ENCODE results near the gene FPR2. TPM values are rescaled to one million over a fixed set of nuclear protein-coding genes. Genes with fewer than 3 reads are reported as not detected.
"Not testable (repeated sequence)": the region's sequence is repeated elsewhere in the genome, so short reads cannot be mapped to it uniquely, and the experiment has no call there.

Gene FPR2
- total RNA-seq, 1 donor from 2014 or later = 0.95 TPM

DNA sequence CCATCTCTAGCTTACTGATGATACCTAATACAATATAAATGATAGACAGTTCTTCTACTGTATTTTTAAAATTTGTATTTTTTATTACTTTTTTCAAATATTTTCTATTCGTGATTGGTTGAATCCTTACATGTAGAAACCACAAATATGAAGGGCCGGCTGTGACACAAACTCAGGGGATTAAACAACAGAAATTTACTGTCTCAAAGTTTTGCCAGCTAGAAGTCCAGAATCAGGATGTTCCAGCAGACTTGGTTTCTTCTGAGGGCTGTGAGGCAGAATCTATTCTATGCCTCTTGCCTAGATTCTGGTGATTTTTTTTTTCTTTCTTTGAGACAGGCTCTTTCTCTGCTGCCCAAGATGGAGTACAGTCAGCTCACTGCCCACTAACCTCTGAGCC, 23.1 kb upstream of the FPR2 start:
- intact Hi-C loops (cut with DNase I) = no loop called here
- no peak for ATAC-seq
- no peak for DNase-seq (ENCODE audit: missing footprints)

GRCh38 chr19:51738523-51738922, 22.5 kb upstream of the FPR2 start:
- intact Hi-C loops (cut with DNase I); DNase-seq (ENCODE audit: missing footprints); ATAC-seq: not testable (repeated sequence)

GRCh38 chr19:51739466-51740213, 21.3 kb upstream of the FPR2 start:
- ATAC-seq (no peak), DNase-seq (ENCODE audit: missing footprints) (no peak)
- intact Hi-C loops (cut with DNase I) = no loop called here

DNA sequence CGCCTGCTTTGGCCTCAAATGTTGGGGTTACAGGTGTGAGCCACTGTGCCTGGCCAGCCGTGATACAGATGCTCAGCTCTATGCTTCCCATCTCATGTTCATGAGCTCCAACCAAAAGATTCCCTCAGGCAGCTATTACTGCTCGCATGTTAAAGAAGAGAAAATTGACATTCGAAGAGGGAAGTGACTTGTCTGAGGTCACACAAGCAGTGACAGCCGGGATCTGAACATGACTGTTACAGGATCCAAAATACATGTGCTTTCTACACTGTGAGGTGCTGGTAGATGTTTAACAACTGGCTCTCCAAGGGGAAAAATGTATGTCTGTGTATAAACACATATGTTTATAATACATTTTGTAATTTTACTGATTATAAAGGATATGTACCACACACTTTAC, 20.6 kb upstream of the FPR2 start:
- intact Hi-C loops (cut with DNase I) = no loop called here
- ATAC-seq (no peak), DNase-seq (ENCODE audit: missing footprints) (no peak)

DNA sequence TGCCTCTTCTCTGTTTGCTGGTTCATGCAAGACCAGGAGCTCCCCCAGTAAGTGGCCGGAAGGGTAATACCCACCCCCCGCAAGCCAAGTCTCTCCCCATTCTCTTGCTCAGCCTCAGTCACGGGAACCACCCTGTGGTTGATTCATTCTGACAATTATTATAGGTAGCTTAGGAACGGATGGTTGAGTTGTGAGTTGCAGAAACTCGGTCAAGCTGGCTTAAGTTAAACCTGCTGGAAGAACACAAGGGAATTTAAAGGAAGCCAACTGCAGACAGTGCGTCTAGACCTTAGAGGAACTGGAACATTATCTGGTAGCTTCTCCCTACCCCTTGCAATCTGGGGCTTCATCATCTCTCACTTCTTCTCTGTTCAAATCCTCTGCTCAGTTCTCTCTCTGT, 18.2 kb upstream of the FPR2 start:
- DNase-seq (ENCODE audit: missing footprints) (no peak), ATAC-seq (no peak)
- intact Hi-C loops (cut with DNase I) = no loop called here

DNA sequence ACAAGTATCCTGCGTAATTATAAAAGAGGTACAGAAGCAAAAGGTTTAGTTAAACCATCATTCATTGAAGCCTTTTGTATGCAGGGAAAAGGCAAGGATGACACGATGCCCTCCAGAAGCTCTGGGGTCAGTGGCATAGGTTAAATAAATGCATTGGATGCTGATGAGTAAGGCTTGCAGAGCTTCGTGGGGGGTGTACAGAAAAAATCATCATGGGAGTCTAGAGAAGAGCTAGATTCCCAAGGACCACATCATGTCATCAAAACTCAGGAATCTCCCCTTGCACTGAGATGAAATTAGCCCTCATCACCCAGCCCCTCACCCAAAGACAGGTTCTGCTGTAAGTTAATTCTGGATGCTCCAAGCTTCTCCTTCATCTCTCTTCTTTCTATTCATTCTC, 17.6 kb upstream of the FPR2 start:
- DNase-seq (ENCODE audit: missing footprints) = no peak
- no peak for ATAC-seq
- intact Hi-C loops (cut with DNase I) = no loop called here

DNA sequence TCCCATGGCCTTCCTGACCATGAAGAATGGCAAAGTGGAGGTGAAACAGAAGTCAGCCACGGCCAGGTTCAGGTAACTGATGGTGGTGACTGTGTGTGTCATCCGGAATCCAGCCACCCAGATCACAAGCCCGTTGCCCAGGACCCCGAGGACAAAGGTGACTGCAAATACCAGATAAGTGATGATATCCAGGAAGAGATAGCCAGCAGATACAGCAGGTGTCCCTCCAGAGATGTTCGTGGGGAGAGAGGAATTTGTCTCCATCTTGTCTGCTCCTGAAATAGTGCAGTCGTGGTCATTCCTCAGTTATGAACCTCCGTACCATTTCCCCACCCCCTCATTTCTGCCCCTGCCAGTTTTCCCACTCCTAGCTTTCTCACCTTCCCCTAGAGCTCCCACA, 14.2 kb upstream of the FPR2 start:
- intact Hi-C loops (cut with DNase I) = no loop called here
- ATAC-seq (no peak), DNase-seq (ENCODE audit: missing footprints) (no peak)

DNA sequence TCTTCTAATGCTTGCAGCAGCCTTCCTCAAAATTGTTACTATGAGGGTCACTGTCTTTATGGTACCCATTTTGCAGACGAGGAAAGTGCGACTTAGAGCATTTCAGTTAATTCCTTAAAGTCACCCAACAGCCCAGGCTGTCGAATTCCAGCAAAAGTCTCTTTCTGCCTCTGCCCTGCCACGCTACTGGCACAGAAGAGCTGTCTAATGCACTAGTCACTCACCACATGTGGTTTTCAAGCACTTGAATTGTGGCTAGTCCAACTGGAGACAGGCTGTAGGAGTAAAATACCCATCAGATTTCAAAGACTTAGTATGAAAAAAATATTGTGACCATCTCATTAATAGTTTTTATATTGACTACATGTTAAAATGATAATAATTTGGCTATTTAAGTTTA, 11.0 kb upstream of the FPR2 start:
- DNase-seq (ENCODE audit: missing footprints) = no peak
- intact Hi-C loops (cut with DNase I) = no loop called here
- ATAC-seq = no peak

DNA sequence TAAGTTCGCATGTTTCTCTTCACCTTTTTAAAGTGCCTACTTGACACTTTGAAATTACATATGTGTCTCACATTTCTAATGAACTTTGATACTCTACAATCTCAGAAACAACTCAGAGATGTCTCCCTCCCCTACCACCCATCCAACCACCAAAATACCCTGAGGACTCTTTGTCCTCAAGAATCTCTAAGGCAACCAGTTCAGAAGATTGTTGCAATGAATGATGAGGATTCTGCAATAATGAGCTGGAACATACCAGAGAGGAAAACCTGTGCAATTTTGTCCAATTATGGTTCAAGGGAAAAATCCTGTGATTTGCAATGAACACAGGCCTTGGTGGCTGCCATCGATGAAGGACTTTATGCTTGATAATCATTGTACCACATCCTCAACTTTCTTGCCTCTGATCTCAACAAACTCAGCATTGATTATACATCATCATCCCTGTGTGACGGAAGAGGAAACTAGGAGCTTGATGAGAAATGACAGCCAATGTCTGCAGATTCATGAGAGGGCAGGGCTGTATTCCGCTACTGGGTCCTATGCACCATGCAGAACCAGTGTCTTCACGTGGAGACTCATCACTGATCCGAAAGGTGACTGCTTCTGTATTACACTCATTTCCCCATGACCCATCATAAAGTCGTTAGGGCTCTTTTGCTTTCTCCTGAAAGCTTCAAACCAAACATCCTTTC, 10.4 kb upstream of the FPR2 start:
- intact Hi-C loops (cut with DNase I) = no loop called here
- no peak for ATAC-seq
- DNase-seq (ENCODE audit: missing footprints) = no peak

GRCh38 chr19:51751655-51752054, 9.3 kb upstream of the FPR2 start, which contains the start of gene FPR1:
FPR1 (minus strand) TSS chr19:51751878; CDS start chr19:51746994, 4,884 bp downstream.
- peak; percentile 69 for ATAC-seq
- intact Hi-C loops (cut with DNase I) = no loop called here
- DNase-seq (ENCODE audit: missing footprints) = no peak

GRCh38 chr19:51754109-51754508, 6.9 kb upstream of the FPR2 start:
- ATAC-seq (no peak), DNase-seq (ENCODE audit: missing footprints) (no peak)
- intact Hi-C loops (cut with DNase I) = no loop called here

GRCh38 chr19:51754770-51755169, 6.2 kb upstream of the FPR2 start:
- no peak for ATAC-seq
- no peak for DNase-seq (ENCODE audit: missing footprints)
- intact Hi-C loops (cut with DNase I) = no loop called here

DNA sequence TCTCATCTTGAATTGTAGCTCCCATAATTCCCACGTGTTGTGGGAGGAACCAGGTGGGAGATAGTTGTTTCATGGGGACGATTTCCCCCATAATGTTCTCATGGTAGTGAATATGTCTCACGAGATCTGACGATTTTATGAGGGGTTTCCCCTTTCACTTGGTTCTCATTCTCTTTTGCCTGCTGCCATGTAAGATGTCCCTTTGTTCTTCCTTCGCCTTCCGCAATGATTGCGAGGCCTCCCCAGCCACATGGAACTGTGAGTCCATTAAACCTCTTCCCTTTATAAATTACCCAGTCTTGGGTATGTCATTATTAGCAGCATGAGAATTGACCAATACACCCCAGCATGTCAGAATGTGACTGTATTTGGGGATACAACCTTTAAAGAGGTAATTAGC, 5.4 kb upstream of the FPR2 start:
- DNase-seq (ENCODE audit: missing footprints) (no peak), ATAC-seq (no peak)

DNA sequence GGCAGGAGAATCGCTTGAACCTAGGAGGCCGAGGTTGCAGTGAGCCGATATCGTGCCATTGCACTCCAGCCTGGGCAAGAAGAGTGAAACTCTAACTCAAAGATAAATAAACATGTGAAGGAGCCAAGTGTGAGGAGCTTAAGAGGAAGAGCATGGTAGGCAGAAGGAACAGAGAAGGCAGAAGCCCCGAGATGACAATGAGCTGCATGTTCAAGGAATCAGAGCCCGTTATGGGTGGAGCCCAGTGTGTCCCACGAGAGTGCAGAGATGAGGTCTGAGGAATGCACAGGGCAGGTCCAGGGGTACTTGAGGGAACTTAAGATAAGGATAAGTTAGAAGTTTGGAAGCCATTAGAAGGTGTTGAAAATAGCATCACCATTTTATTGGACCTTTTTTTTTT, 716 bp downstream of the FPR2 start:
- ATAC-seq (no peak), DNase-seq (ENCODE audit: missing footprints) (no peak)
- intact Hi-C loops (cut with DNase I) = no loop called here

More for the DNA sequence above, 5.4 kb upstream of the FPR2 start:
- intact Hi-C loops (cut with DNase I) = no loop called here

DNA sequence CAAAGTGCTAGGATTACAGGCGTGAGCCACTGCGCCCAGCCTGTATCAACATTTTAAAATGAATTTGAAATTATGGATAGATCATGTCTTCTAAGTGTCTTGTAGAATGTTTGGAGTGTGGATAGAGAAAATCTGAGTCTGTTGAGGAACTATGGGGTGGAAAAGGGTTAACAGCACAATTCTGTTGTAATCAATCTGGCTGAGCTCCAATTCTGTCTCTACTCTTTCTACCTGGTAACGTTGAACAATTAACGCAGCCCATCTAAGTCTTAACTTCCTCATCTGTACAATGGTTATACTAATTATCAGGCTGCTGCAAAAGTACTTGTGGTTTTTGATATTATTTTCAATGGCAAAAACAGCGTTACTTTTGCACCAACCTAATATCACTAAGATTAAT, 4.1 kb downstream of the FPR2 start:
- DNase-seq (ENCODE audit: missing footprints) (no peak), ATAC-seq (no peak)
- intact Hi-C loops (cut with DNase I) = no loop called here

DNA sequence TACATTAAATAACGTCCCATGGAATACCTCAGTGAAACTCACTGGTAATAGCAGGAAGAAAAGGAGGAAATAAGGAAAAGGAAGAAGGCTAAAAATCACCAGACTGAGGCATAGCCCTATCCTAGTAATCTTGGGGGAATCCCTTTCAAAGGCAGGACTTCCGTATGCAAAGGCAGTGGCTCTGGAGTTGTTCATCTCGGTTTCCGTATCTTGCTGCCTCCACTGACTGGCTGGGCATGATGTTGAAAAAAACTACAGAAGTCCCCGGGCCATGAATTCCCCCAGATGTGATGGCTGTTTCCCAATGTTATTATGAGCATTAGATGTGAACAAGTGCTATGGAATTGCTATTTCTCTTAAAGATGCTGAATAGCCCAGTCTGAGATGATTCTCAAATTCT, 5.5 kb downstream of the FPR2 start:
- intact Hi-C loops (cut with DNase I) = no loop called here
- DNase-seq (ENCODE audit: missing footprints) (no peak), ATAC-seq (no peak)

DNA sequence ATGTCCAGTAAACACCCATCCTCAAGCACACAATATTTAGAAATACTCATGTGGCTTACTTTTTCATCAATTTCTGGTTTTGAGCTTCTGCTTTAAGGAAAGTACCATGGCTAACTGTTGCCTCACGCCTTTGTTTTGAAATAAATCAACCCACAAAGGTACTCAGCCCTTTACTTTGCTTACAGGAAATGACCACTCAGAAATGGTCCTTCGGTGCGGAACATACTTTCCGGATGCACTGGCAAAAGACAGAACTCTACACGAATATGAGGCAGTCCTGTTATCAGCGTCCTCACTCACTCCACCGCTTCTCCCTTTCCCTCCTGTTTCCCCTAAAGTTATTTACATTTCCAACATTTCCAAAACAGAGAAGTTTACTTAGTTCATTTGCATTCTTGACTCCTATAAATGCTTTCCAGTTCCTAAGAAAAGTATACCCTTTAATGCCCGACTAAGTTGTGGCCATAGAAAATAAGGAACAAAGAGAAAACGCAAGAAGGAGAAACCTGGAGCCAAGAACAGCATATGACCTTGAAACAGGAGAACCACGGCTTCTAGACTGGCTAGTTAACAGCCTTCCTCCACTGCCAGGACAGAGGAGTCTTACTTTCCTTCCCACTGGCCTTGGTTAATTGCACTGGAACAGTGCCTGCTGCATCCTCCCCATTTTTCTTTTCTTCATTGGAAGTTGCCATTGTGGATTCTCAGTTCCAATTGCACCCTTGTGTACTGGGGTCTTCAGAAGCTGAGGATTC, 10.6 kb downstream of the FPR2 start:
- DNase-seq (ENCODE audit: missing footprints) (no peak), ATAC-seq (no peak)
- intact Hi-C loops (cut with DNase I) = no loop called here

DNA sequence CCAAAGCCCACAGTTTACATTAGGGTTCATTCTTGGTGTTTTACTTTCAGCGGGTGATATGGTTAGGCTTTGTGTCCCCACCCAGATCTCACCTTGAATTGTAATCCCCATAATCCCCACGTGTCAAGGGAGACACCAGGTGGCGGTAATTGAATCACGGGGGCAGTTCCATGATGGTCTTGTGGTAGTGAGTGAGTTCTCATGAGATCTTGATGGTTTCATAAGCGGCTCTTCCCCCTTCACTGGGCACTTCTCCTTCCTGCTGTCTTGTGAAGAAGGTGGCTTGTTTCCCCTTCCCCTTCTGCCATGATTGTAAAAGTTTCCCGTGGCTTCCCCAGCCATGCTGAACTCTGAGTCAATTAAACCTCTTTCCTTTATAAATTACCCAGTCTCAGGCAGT, 12.0 kb downstream of the FPR2 start:
- no peak for ATAC-seq
- intact Hi-C loops (cut with DNase I) = no loop called here
- DNase-seq (ENCODE audit: missing footprints) = no peak

GRCh38 chr19:51776561-51776960, 15.6 kb downstream of the FPR2 start:
- not testable (repeated sequence) for DNase-seq (ENCODE audit: missing footprints); ATAC-seq
- intact Hi-C loops (cut with DNase I) = loop anchor here (5.0 kb wide), 3 partner anchors 36 to 304 kb away; no protein-coding TSS in a partner anchor
